ENCODE measurements around the gene SH3BP2.

Gene SH3BP2

GRCh38 chr4:2858451-2859217 is 65.7 kb downstream of the SH3BP2 start:
- DNase-seq = no peak

- DNase-seq = no peak
These were observed 66.6 kb downstream of the SH3BP2 start for GRCh38 chr4:2859514-2859913.

GRCh38 chr4:2860391-2861348 is 67.8 kb downstream of the SH3BP2 start:
- DNase-seq = no peak

- no peak for DNase-seq
These were observed 68.9 kb downstream of the SH3BP2 start for GRCh38 chr4:2861631-2862436.

GRCh38 chr4:2862528-2862927 is 69.6 kb downstream of the SH3BP2 start:
- no peak for DNase-seq

- no peak for DNase-seq
These were observed 70.8 kb downstream of the SH3BP2 start for GRCh38 chr4:2863649-2864048.

GRCh38 chr4:2865196-2865780 is 72.4 kb downstream of the SH3BP2 start:
- DNase-seq = no peak

GRCh38 chr4:2866160-2866861 is 73.4 kb downstream of the SH3BP2 start:
- no peak for DNase-seq

GRCh38 chr4:2866891-2867290 is 74.0 kb downstream of the SH3BP2 start:
- no peak for DNase-seq

- no peak for DNase-seq
These were observed 75.0 kb downstream of the SH3BP2 start for GRCh38 chr4:2867758-2868491.

GRCh38 chr4:2868877-2869487 is 76.1 kb downstream of the SH3BP2 start:
- no peak for DNase-seq

- no peak for DNase-seq
These were observed 76.8 kb downstream of the SH3BP2 start for GRCh38 chr4:2869659-2870058.

- no peak for DNase-seq
These were observed 77.2 kb downstream of the SH3BP2 start for GRCh38 chr4:2870082-2870481.

GRCh38 chr4:2871466-2871865 is 78.6 kb downstream of the SH3BP2 start:
- no peak for DNase-seq

- no peak for DNase-seq
These were observed 79.0 kb downstream of the SH3BP2 start for GRCh38 chr4:2871911-2872310.

GRCh38 chr4:2873329-2873728 is 80.4 kb downstream of the SH3BP2 start:
- no peak for DNase-seq

GRCh38 chr4:2874861-2875260 is 82.0 kb downstream of the SH3BP2 start:
- DNase-seq = no peak

- no peak for DNase-seq
These were observed 82.7 kb downstream of the SH3BP2 start for GRCh38 chr4:2875556-2875955.

- DNase-seq = no peak
These were observed 85.5 kb downstream of the SH3BP2 start for GRCh38 chr4:2878346-2878745.

GRCh38 chr4:2879026-2879425 is 86.1 kb downstream of the SH3BP2 start:
- no peak for DNase-seq

- no peak for DNase-seq
These were observed 88.5 kb downstream of the SH3BP2 start for GRCh38 chr4:2881431-2881830.
